Large intestine (tissue), 3 donors: ENCODE measurements around the gene RNF167. TPM values are rescaled to one million over a fixed set of nuclear protein-coding genes. Genes with fewer than 3 reads are reported as not detected.

Experiments used
- DNase-seq, 2 donors: peaks; one replicate each; pipeline versions ENCODE4 v3.0.0 to v3.0.0-alpha.2; 2013
- H3K27ac ChIP-seq: one replicate; pipeline ENCODE4 v1.5.1; 2013; ENCODE audit warnings: low read length
- H3K27me3 ChIP-seq: 2 replicates; pipeline ENCODE4 v1.6.1; 2013; ENCODE audit warnings: low read length; ENCODE audit not compliant: control insufficient read depth, insufficient read depth
- H3K36me3 ChIP-seq: 2 replicates; pipeline ENCODE4 v1.6.1; 2013; ENCODE audit warnings: low read length; ENCODE audit not compliant: control insufficient read depth, insufficient read depth
- H3K4me1 ChIP-seq: one replicate; pipeline ENCODE4 v1.6.1; 2013; ENCODE audit warnings: low read length; ENCODE audit not compliant: control insufficient read depth, insufficient read depth
- H3K4me3 ChIP-seq: one replicate; pipeline ENCODE4 v1.5.1; 2013; ENCODE audit warnings: low read length
- H3K9me3 ChIP-seq: one replicate; pipeline ENCODE4 v1.6.1; 2013; ENCODE audit warnings: mild to moderate bottlenecking, low read depth, low read length, moderate library complexity; ENCODE audit not compliant: control insufficient read depth
- WGBS: methylation state at CpG from one replicate; pipeline ENCODE4 v1.1.5; 2013; ENCODE audit warnings: low lambda C conversion rate; ENCODE audit not compliant: insufficient coverage; 5-methylcytosine and 5-hydroxymethylcytosine counted together
- polyA plus RNA-seq: library from polyadenylated mRNA; unstranded; fragments of 120-200 nt; gene quantifications from one replicate; pipeline ENCODE4 v1.2.1, GENCODE V29; 2013

The RNF167 gene
- polyA plus RNA-seq, 1 donor = 117 TPM

- peak in 1 of 2 donors; percentile 46 for DNase-seq
- H3K4me1 ChIP-seq = peaks cover under 1% of the 10 kb centered on the region
- H3K36me3 ChIP-seq = peaks cover 57% of the 10 kb centered on the region
- no peak overlapping the region for H3K27ac ChIP-seq
- no peaks in the 10 kb centered on the region for H3K9me3 ChIP-seq
- no peaks in the 10 kb centered on the region for H3K27me3 ChIP-seq
- H3K4me3 ChIP-seq = no peak overlapping the region
- 20% methylated on average over 1 of the region's 6 CpGs for WGBS
These were observed 40.7 kb downstream of the RNF167 start for GRCh38 chr17:4980644-4981216.

GRCh38 chr17:4982305-4982704 lies 42.2 kb downstream of the RNF167 start:
- Histone ChIP-seq H3K27ac (no peak overlapping the region), H3K4me1 (peaks cover 11% of the 10 kb centered on the region), H3K4me3 (no peak overlapping the region), H3K27me3 (no peaks in the 10 kb centered on the region), H3K36me3 (peaks cover 48% of the 10 kb centered on the region), H3K9me3 (no peaks in the 10 kb centered on the region)
- no peak for DNase-seq
- WGBS = no CpG with 5 or more reads among the region's 5 CpGs

- peak overlapping the region; percentile 87 for H3K27ac ChIP-seq
- peaks cover 21% of the 10 kb centered on the region for H3K4me1 ChIP-seq
- no CpG with 5 or more reads among the region's 5 CpGs for WGBS
- H3K9me3 ChIP-seq = no peaks in the 10 kb centered on the region
- peak overlapping the region; percentile 96 for H3K4me3 ChIP-seq
- H3K27me3 ChIP-seq = no peaks in the 10 kb centered on the region
- no peak for DNase-seq
- peaks cover 13% of the 10 kb centered on the region for H3K36me3 ChIP-seq
These were observed 46.3 kb downstream of the RNF167 start for GRCh38 chr17:4986403-4986802.

- no CpG with 5 or more reads among the region's 78 CpGs for WGBS
- H3K4me1 ChIP-seq = peaks cover 21% of the 10 kb centered on the region
- no peaks in the 10 kb centered on the region for H3K27me3 ChIP-seq
- DNase-seq = peak; percentile 68 to 89
- H3K4me3 ChIP-seq = peak within 1 kb of the TSS; percentile 96
- no peaks in the 10 kb centered on the region for H3K9me3 ChIP-seq
- H3K27ac ChIP-seq = peak within 1 kb of the TSS; percentile 87
- peaks cover 8% of the 10 kb centered on the region for H3K36me3 ChIP-seq
These were observed 47.1 kb downstream of the RNF167 start, which contains the start of gene CAMTA2 for GRCh38 chr17:4986951-4987766. Gene CAMTA2, minus strand, starts transcription at chr17:4987675. Its CDS starts 1,453 bp downstream, at chr17:4986222.

- Histone ChIP-seq H3K27ac (peak overlapping the region; percentile 87), H3K4me1 (peaks cover 21% of the 10 kb centered on the region), H3K27me3 (no peaks in the 10 kb centered on the region), H3K4me3 (peak overlapping the region; percentile 96), H3K36me3 (peaks cover 5% of the 10 kb centered on the region), H3K9me3 (no peaks in the 10 kb centered on the region)
- no peak for DNase-seq
- no CpG with 5 or more reads among the region's 30 CpGs for WGBS
These were observed 47.9 kb downstream of the RNF167 start for GRCh38 chr17:4987767-4988567.

- Histone ChIP-seq H3K4me3 (no peak overlapping the region), H3K9me3 (no peaks in the 10 kb centered on the region), H3K27me3 (no peaks in the 10 kb centered on the region), H3K27ac (no peak overlapping the region), H3K36me3 (no peaks in the 10 kb centered on the region), H3K4me1 (peaks cover 5% of the 10 kb centered on the region)
- no peak for DNase-seq
- WGBS = no CpG with 5 or more reads among the region's 6 CpGs
These were observed 54.1 kb downstream of the RNF167 start for GRCh38 chr17:4994081-4994595.

Other genes starting within 250 kb of the RNF167 start
- 50.9 TPM for gene PELP1, start 236.1 kb upstream of the RNF167 start, polyA plus RNA-seq
- 96.7 TPM for gene ARRB2, start 229.6 kb upstream of the RNF167 start, polyA plus RNA-seq
- 33.0 TPM for gene MED11, start 208.8 kb upstream of the RNF167 start, polyA plus RNA-seq
- 5.1 TPM for gene ZMYND15, start 200.4 kb upstream of the RNF167 start, polyA plus RNA-seq
- gene CXCL16, start 200.3 kb upstream of the RNF167 start, polyA plus RNA-seq = 62.1 TPM
- gene TM4SF5, start 168.4 kb upstream of the RNF167 start, polyA plus RNA-seq = 44.0 TPM
- gene VMO1, start 153.9 kb upstream of the RNF167 start, polyA plus RNA-seq = 2.1 TPM
- 34.4 TPM for gene GLTPD2, start 151.3 kb upstream of the RNF167 start, polyA plus RNA-seq
- gene PSMB6, start 144.1 kb upstream of the RNF167 start, polyA plus RNA-seq = 97.1 TPM
- 21.8 TPM for gene PLD2, start 133.1 kb upstream of the RNF167 start, polyA plus RNA-seq
- gene MINK1, start 106.9 kb upstream of the RNF167 start, polyA plus RNA-seq = 103 TPM
- 2.1 TPM for gene C17orf107, start 40.7 kb upstream of the RNF167 start, polyA plus RNA-seq
- gene CHRNE, start 37.2 kb upstream of the RNF167 start, polyA plus RNA-seq = 0.37 TPM
- 1.5 TPM for gene GP1BA, start 8.0 kb upstream of the RNF167 start, polyA plus RNA-seq
- 47.1 TPM for gene SLC25A11, start 222 bp upstream of the RNF167 start, polyA plus RNA-seq
- gene PFN1, start 8.3 kb downstream of the RNF167 start, polyA plus RNA-seq = 557 TPM
- 31.4 TPM for gene ENO3, start 10.9 kb downstream of the RNF167 start, polyA plus RNA-seq
- gene SPAG7, start 27.5 kb downstream of the RNF167 start, polyA plus RNA-seq = 82.0 TPM
- gene CAMTA2, start 47.4 kb downstream of the RNF167 start, polyA plus RNA-seq = 35.6 TPM
- 4.6 TPM for gene INCA1, start 57.3 kb downstream of the RNF167 start, polyA plus RNA-seq
- 69.2 TPM for gene KIF1C, start 57.7 kb downstream of the RNF167 start, polyA plus RNA-seq
- gene SLC52A1, start 95.2 kb downstream of the RNF167 start, polyA plus RNA-seq = 3.2 TPM
- gene ZFP3, start 138.2 kb downstream of the RNF167 start, polyA plus RNA-seq = 9.9 TPM
- gene ZNF232, start 171.6 kb downstream of the RNF167 start, polyA plus RNA-seq = 11.1 TPM
- 0.54 TPM for gene USP6, start 175.8 kb downstream of the RNF167 start, polyA plus RNA-seq